Measurements from ENCODE around the gene FGF11.
"Not testable (repeated sequence)": the region's sequence is repeated elsewhere in the genome, so short reads cannot be mapped to it uniquely, and the experiment has no call there.

FGF11 gene

DNA sequence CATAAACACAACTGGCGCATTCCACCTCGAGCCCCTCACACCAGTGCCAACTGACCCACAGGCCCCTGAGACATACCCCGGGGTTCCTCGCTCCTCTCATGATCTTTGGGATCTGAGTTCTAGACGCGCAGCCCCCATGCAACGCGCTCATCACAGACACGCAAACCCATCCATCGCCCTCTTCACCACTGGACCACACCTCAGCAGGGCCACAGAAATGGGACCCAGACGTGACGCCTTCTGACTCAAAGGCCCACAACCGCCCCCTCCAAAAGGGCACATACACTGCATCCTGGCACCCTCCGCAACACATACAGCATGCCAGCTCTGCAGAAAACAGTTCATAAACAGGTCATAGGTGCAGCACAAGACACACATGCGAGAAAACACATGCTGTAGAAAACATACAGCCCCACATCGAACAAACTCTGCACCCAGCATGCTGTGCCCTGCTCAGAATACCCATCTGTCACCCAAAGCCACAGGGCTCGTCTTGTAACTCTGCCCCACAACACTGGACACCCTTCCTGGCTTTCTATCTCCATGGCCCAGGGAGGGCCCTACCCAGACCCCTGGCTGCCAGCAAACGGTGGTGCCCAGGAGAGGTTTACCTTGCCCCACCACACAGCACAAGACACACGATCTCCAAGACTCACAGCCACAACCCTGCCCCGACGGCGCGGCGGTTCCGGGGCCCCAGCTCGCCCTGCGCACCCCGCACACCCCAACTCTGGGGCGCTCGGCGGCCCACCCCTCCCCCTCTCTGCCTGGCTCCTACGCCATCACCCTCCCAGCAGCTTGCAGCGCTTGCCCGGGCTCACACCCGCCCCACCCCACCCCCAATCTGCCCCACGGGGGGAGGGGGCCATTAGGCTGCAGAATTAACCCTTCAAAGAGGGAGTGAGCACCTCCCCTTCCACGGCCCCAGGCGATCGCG lies 39.2 kb downstream of the FGF11 start:
- peak in 2 of 3 experiments; percentile 38 to 59 for DNase-seq (ENCODE audit: low read depth in 3 of 3)

- peak in 1 of 3 experiments; percentile 52 for DNase-seq (ENCODE audit: low read depth in 3 of 3)
Observed at GRCh38 chr17:7479213-7480088, 40.1 kb downstream of the FGF11 start, which contains the start of gene ZBTB4. ZBTB4 (minus strand) TSS chr17:7479631; CDS start chr17:7466801, 12,830 bp downstream.

- DNase-seq (ENCODE audit: low read depth in 3 of 3) = no peak
Observed at GRCh38 chr17:7480089-7480384, 40.7 kb downstream of the FGF11 start.

- not testable (repeated sequence) for DNase-seq (ENCODE audit: low read depth in 3 of 3)
Observed at GRCh38 chr17:7481275-7481674, 42.0 kb downstream of the FGF11 start, which contains the start of gene SLC35G6. SLC35G6 (plus strand) TSS chr17:7481446; CDS start chr17:7481517, 71 bp downstream.

DNA sequence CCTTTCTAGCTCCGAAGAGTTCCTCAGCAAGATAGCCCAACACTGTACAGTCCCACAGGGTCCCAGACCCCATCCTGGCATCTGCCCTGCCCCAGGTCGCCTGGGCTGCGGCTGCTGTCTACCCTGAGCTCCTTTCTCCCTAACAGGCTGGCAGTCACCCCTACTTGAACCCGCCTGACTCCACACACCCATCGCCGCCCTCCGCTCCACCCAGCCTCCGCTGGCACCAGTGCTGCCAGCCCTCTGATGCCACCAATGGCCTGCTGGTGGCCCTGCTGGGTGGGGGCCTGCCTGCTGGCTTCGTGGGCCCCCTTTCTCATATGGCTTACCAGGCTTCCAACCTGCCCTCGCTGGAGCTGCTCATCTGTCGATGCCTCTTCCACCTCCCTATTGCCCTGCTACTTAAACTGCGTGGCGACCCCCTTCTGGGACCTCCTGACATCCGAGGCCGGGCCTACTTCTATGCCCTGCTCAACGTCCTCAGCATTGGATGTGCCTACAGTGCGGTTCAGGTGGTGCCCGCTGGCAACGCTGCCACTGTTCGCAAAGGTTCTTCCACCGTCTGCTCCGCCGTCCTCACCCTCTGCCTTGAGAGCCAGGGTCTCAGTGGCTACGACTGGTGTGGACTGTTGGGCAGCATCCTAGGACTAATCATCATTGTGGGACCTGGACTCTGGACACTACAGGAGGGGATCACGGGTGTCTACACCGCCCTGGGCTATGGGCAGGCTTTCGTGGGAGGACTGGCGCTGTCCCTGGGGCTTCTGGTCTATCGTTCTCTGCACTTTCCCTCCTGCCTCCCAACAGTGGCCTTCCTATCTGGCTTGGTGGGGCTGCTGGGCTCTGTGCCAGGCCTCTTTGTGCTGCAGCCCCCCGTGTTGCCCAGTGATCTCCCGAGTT lies 42.8 kb downstream of the FGF11 start:
- DNase-seq (ENCODE audit: low read depth in 3 of 3) = not testable (repeated sequence)

DNA sequence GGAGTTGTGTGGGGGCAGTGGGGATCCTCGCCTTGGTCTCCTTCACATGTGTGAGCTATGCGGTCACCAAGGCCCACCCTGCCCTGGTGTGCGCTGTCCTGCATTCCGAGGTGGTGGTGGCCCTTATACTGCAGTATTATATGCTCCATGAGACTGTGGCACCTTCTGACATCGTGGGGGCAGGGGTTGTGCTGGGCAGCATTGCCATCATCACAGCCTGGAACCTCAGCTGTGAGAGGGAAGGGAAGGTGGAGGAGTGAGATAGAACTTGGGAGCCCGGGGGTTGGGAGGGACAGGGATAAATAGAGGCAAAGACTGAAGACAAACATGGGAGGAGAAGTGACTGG lies 43.4 kb downstream of the FGF11 start:
- not testable (repeated sequence) for DNase-seq (ENCODE audit: low read depth in 3 of 3)

DNA sequence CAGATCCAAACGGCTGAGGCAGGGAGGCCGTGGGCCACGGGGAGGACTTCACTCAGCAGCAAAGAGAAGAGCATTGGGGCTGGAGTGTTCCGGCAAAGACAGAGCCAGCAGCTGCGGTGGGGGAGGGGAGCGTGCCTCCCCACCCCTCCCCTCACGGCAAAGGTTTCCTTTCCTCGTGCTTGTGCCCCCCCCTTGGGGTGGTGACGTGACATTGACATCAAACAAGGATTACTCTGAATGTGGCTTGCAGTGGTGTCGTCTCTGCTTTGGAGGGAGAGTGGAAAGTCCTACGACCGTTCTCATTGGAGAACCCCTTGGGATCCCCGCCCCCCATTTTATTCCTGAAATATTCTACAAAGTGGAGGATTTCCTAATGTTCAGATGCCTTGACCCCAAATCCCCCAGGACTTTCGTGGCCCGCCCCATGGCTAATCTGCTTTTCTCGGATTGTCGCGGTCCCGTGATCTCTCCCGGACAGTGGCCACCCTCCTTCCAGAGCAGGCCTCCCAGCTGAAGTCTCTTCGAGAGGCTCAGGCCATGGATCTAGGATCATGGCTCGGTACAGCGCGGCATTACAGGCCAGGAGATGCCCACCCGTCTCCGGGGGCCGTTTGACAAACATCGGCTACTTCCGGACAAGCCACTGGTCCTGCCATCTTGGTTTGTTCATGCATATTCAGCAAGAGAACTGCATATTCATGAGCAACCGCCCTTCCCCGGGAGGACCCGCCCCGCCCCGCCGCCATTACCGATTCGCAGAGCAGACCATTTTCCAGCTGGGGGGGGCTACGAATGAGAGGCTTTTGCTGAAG lies 44.1 kb downstream of the FGF11 start:
- peak; percentile 78 to 90 (median 87) for DNase-seq (ENCODE audit: low read depth in 3 of 3)

DNA sequence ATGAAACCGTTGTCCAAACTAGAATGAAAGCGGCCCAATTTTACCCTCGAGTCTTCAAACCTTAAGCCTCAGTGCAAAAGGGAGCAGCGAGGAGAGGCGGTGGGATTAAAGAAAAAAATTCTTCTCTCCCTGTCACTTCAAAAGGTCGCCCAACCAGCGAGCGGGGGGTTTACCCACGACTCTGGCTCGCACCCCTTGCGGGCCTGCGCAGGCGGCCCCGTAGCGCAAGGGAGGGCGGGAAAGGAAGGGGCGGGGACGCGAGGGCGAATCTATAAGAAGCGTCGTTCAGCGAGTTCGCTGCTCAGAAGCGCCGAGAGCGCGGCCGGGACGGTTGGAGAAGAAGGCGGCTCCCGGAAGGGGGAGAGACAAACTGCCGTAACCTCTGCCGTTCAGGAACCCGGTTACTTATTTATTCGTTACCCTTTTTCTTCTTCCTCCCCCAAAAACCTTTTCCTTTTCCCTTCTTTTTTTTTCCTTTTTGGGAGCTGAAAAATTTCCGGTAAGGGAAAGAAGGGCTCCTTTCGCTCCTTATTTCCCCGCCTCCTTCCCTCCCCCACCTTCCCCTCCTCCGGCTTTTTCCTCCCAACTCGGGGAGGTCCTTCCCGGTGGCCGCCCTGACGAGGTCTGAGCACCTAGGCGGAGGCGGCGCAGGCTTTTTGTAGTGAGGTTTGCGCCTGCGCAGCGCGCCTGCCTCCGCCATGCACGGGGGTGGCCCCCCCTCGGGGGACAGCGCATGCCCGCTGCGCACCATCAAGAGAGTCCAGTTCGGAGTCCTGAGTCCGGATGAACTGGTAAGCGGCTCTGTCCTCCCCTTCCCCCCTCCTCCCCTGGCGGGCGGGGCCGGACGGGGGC lies 45.0 kb downstream of the FGF11 start, which contains the start of gene POLR2A:
Gene POLR2A (plus strand): TSS at position 300 of the 852 bp plus-strand sequence.
- peak; percentile 94 to 95 (median 95) for DNase-seq (ENCODE audit: low read depth in 3 of 3)

DNA sequence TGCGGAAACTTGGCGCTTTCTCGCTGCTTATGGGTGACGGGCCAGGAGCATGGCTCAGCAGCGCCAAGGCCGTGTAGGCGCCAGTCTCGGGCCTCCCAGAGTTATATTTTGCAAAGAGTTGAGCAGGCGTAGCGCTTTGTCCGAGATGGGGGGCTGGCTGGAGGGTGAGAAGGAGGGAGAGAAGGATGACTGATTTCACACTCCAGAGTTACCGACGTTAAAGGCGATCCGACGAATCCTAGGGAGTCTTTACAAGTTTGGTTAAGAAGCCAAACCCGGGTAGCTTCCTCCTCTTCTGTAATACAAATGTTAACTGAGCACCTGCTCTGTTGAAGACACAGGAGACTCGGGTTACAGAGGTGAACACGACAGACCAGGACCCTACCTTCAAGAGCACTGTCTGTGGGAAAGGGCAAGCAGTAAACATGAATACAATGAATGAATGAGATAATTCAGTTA lies 45.6 kb downstream of the FGF11 start:
- DNase-seq (ENCODE audit: low read depth in 3 of 3) = no peak

DNA sequence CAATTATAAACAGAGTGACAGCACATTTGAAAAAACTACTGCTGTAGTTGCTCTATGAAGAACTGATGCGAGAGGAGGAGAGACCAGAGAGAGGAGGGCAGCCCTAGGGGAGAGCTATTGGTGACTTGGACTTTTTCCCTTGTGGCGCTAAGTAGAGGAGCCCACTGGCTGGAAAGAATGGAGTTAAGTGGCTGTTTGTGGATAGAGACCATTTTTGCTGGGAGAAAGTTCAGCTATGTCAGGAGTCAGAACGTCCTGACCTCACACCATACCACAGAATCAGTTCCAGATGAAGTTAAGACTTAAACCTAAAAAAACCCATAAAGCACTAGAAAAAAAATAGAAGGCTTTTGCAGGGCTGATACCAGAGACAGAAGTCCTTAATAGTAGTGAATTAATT lies 46.9 kb downstream of the FGF11 start:
- no peak for DNase-seq (ENCODE audit: low read depth in 3 of 3)

DNA sequence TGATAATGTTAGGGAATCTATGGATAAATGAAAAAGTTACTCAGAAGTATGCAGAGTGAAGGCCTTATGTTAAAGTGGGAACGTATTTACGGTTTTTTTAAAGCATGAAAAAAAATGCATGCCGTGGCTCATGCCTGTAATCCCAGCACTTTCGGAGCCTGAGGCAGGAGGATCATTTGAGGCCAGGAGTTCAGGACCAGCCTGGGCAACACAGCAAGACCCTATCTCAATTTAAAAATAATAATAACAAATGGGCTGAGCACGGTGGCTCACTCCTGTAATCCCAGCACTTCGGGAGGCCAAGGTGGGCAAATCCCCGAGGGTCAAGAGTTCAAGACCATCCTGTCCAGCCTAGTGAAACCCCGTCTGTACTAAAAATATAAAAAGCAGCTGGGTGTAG lies 50.8 kb downstream of the FGF11 start:
- DNase-seq (ENCODE audit: low read depth in 3 of 3) = no peak

DNA sequence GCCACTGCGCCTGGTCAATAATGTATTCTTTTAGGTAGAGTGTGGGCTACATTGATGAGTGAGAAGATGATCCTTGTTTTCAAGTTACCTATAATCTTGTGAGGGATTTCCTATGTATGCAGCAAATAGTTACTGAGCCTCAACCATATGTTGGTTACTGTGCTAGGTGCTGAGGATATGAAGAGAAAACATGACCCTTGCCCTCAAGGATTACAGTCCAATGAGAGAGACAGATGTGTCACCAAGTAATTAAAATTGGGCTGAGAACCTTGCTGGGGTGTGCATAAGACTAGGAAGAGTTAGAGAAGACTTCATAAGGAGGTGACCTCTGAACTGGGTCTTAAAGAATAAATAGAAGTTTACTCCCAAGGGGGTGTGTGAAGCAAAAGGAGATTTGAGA lies 52.3 kb downstream of the FGF11 start:
- no peak for DNase-seq (ENCODE audit: low read depth in 3 of 3)

DNA sequence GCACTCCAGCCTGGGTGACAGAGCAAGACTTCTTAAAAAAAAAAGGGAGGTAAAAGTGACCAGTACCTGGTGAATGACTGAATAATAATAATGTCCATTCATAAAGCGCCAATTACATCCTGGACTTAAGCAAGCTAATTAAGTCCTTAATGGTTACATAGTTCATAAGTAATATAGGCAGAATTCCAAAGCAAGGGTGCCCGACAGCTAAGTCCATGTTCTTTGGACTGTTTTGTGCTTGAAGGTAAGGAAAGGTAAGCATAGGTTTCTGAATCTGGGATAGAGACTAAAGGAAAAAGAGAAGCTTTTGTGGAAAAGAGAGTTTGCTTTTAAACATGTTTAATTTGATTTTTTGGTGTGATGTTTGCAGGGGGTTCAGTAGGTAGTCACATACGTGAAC lies 54.6 kb downstream of the FGF11 start:
- DNase-seq (ENCODE audit: low read depth in 3 of 3) = no peak
